Mammary epithelial cell (primary cell): ENCODE results near the gene MIP.

ENCODE experiments used
- CTCF ChIP-seq, 2 donors: IDR thresholded peaks in 1 of 2; conservative IDR thresholded peaks in 1 of 2; 2 replicates each; pipeline ENCODE4 v1.5.1; 2011 to 2012; ENCODE audit warnings: inconsistent platforms in 2 of 2, low read length in 2 of 2, mild to moderate bottlenecking in 2 of 2, control low read depth in 1 of 2, low read depth in 1 of 2; ENCODE audit not compliant: insufficient read depth in 1 of 2; ENCODE audit errors: extremely low read depth in 1 of 2
- EZH2 ChIP-seq: IDR thresholded peaks from 2 replicates; pipeline ENCODE4 v1.6.1; 2012; ENCODE audit warnings: low read length, inconsistent platforms, borderline replicate concordance

DNA sequence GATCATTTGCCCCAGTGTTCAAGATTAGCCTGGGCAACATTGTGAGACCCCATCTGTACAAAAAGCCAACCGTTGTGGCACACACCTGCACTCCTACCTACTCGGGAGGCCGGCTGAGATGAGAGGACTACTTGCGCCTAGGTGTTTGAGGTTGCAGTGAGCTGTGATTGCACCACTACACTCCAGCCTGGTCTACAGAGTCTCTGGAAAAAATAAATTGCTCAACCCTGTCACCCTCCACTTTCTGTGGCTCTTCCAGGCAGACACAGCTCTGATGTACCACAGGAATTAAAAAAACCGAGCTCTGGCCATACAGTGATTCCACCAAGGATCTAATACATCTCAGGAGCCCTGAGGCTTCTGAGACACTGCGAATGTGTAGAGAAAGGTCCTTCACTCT, 19.6 kb downstream of the MIP start:
- TF ChIP-seq CTCF (conservative IDR thresholded peaks at IDR 0.05 in 1 of 2, IDR thresholded peaks at IDR 0.05 in 1 of 2; ENCODE audit: extremely low read depth in 1 of 2, insufficient read depth in 1 of 2, low read depth in 1 of 2, low read length in 2 of 2) (no peak), EZH2 (no peak)
